IMR-90 (cell line): ENCODE data around the gene SAMD10.

Experiments used
- CEBPB ChIP-seq: IDR thresholded peaks from 2 replicates; pipeline ENCODE4 v1.6.1; 2012; ENCODE audit warnings: low read depth, low read length, improper control_type of control experiment
- CTCF ChIP-seq: conservative IDR thresholded peaks from 2 replicates; pipeline ENCODE4 v1.5.1; 2012; ENCODE audit warnings: mild to moderate bottlenecking, low read depth, low read length, improper control_type of control experiment
- MAZ ChIP-seq: IDR thresholded peaks from 2 replicates; pipeline ENCODE4 v1.6.1; 2012; ENCODE audit warnings: low read depth, mild to moderate bottlenecking, low read length, improper control_type of control experiment, moderate library complexity, borderline replicate concordance
- POLR2A ChIP-seq: IDR thresholded peaks from 2 replicates; pipeline ENCODE4 v1.6.1; 2012; ENCODE audit warnings: mild to moderate bottlenecking, low read depth, low read length
- SMC3 ChIP-seq: fragments of 150-350 bp; IDR thresholded peaks from 2 replicates; pipeline ENCODE4 v1.6.1; 2016; ENCODE audit warnings: low read depth, mild to moderate bottlenecking, antibody characterized with exemption, low read length, moderate library complexity
- USF2 ChIP-seq: fragments of 150-350 bp; IDR thresholded peaks from 2 replicates; pipeline ENCODE4 v1.6.1; 2017; ENCODE audit warnings: mild to moderate bottlenecking, antibody characterized with exemption, low read length, low read depth

GRCh38 chr20:63970714-63971431, 8.6 kb downstream of the SAMD10 start:
- TF ChIP-seq POLR2A (no peak), CTCF (no peak), USF2 (no peak), SMC3 (no peak), MAZ (no peak), CEBPB (no peak)
